KMS-11 (cell line): Measurements from ENCODE around the gene ZBED2.

ENCODE experiments used
- H2AFZ ChIP-seq: fragments of 200-600 bp; sonication (generic); 2 replicates; pipeline ENCODE4 v1.6.1; 2016; ENCODE audit warnings: antibody characterized with exemption, mixed run types, low read depth
- H3K27ac ChIP-seq: fragments of 200-600 bp; sonication (generic); 2 replicates; pipeline ENCODE4 v1.6.1; 2016; ENCODE audit warnings: mild to moderate bottlenecking, mixed run types
- H3K27me3 ChIP-seq: fragments of 200-600 bp; sonication (generic); 2 replicates; pipeline ENCODE4 v1.6.1; 2017; ENCODE audit warnings: mild to moderate bottlenecking, low read depth, mixed run types, moderate library complexity; ENCODE audit not compliant: insufficient read depth
- H3K36me3 ChIP-seq: fragments of 200-600 bp; sonication (generic); 2 replicates; pipeline ENCODE4 v1.6.1; 2017; ENCODE audit warnings: mild to moderate bottlenecking, mixed run types; ENCODE audit not compliant: insufficient read depth
- H3K4me1 ChIP-seq: fragments of 200-600 bp; sonication (generic); 2 replicates; pipeline ENCODE4 v1.6.1; 2016; ENCODE audit warnings: mild to moderate bottlenecking, low read depth, mixed run types; ENCODE audit not compliant: poor library complexity, severe bottlenecking
- H3K4me2 ChIP-seq: fragments of 200-600 bp; sonication (generic); 2 replicates; pipeline ENCODE4 v1.7.0; 2016; ENCODE audit warnings: mild to moderate bottlenecking, mixed run types
- H3K4me3 ChIP-seq: fragments of 200-600 bp; sonication (generic); IDR thresholded peaks from 2 replicates; pipeline ENCODE4 v1.6.1; 2017; ENCODE audit warnings: low read depth, low read length, mixed read lengths; ENCODE audit not compliant: insufficient read depth
- H3K79me2 ChIP-seq: fragments of 200-600 bp; sonication (generic); 2 replicates; pipeline ENCODE4 v1.6.1; 2016; ENCODE audit warnings: low read depth, mixed run types; ENCODE audit not compliant: insufficient read depth
- H3K9ac ChIP-seq: fragments of 200-600 bp; sonication (generic); 2 replicates; pipeline ENCODE4 v1.6.1; 2016; ENCODE audit warnings: mild to moderate bottlenecking, mixed run types
- H4K20me1 ChIP-seq: fragments of 200-600 bp; sonication (generic); 2 replicates; pipeline ENCODE4 v1.6.1; 2016; ENCODE audit warnings: mild to moderate bottlenecking, mixed run types; ENCODE audit not compliant: insufficient read depth
- TF ChIP-seq, protein P1 (sequence below): fragments of 200-600 bp; sonication (generic); conservative IDR thresholded peaks from 2 replicates; pipeline ENCODE4 v1.6.1; 2017; ENCODE audit warnings: low read depth, mild to moderate bottlenecking, antibody characterized with exemption, low read length, moderate library complexity, mixed read lengths

Gene ZBED2

DNA sequence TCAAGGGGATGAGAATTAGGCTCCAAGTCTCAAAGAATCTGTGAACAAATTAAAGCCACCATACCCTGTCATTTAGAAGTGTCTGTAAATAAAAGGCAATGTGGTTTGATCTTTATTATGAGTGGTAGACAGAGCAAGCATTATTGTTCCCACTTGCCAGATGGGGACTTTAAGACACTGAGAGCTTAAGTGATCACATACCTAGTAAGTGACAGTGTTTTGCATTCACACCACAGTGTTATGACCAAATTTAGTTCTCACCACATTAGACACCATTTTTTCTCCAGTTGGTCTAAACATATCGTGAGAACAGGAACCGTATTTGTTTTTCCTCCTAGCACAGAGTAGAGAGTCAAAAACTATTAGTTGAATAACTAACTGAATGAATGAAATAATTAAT is 13.2 kb upstream of the ZBED2 start:
- Histone ChIP-seq H3K4me1 (no peaks in the 10 kb centered on the region), H3K27ac (no peak overlapping the region), H2AFZ (no peak overlapping the region), H3K4me2 (no peak overlapping the region), H3K27me3 (no peaks in the 10 kb centered on the region), H3K36me3 (no peaks in the 10 kb centered on the region), H3K9ac (no peak overlapping the region), H3K4me3 (no peak overlapping the region), H4K20me1 (no peaks in the 10 kb centered on the region), H3K79me2 (no peaks in the 10 kb centered on the region)
- TF ChIP-seq, protein P1, sequence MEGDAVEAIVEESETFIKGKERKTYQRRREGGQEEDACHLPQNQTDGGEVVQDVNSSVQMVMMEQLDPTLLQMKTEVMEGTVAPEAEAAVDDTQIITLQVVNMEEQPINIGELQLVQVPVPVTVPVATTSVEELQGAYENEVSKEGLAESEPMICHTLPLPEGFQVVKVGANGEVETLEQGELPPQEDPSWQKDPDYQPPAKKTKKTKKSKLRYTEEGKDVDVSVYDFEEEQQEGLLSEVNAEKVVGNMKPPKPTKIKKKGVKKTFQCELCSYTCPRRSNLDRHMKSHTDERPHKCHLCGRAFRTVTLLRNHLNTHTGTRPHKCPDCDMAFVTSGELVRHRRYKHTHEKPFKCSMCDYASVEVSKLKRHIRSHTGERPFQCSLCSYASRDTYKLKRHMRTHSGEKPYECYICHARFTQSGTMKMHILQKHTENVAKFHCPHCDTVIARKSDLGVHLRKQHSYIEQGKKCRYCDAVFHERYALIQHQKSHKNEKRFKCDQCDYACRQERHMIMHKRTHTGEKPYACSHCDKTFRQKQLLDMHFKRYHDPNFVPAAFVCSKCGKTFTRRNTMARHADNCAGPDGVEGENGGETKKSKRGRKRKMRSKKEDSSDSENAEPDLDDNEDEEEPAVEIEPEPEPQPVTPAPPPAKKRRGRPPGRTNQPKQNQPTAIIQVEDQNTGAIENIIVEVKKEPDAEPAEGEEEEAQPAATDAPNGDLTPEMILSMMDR = no peak

DNA sequence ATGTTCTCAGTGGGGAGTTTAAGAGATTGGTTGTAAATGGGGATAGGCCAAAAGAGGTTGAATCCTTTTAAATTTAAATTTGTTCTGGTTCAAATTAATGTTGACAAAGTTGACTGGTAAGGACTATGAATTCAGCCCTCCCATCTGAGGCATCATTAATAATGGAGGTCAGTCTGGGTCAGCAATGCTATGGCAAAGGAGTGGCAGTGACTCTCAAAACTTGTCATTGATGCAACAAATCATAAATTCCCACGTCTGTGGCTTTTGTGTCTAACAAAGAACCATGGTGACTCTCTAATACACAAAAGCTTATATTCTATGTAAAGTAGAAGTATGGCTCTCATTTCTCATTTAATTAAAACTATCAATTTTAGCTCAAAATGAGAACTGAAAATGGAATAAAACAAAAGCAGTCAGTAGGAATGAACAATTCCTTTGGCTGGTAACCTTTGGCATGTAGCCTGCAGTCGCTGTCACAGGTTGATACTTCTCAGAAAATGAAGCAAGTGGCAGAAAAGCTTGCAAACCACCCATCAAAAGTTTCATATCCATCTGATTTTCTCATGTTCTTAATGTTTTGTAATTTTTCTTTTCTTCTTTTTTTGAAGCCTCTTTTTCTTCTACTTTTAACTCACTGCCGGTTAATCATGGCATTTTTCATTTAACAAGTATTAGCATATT is 12.2 kb upstream of the ZBED2 start:
- Histone ChIP-seq H3K9ac (no peak overlapping the region), H2AFZ (no peak overlapping the region), H3K79me2 (no peaks in the 10 kb centered on the region), H4K20me1 (no peaks in the 10 kb centered on the region), H3K36me3 (no peaks in the 10 kb centered on the region), H3K27me3 (no peaks in the 10 kb centered on the region), H3K27ac (no peak overlapping the region), H3K4me2 (no peak overlapping the region), H3K4me3 (no peak overlapping the region), H3K4me1 (no peaks in the 10 kb centered on the region)
- TF ChIP-seq, protein P1 = no peak

DNA sequence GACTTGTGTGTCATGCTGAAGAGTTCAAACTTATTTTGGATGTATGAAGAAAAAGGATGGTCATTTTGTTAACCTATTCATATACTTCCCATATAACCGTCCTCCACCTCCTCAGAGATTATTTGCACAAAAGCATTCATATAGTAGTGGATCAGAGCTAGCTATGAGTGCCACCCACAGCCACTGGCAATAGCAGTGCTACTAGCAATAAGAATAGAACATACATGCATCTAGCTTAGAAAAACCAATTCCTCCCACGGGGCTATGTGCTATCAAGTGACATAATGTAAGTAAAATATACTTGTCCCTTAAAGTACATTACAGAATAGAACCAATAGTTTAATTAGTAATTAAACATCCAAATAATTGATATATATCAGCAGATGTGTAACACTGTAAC is 10.3 kb upstream of the ZBED2 start:
- Histone ChIP-seq H3K9ac (no peak overlapping the region), H3K4me1 (no peaks in the 10 kb centered on the region), H2AFZ (no peak overlapping the region), H3K4me2 (no peak overlapping the region), H3K4me3 (no peak overlapping the region), H3K79me2 (no peaks in the 10 kb centered on the region), H4K20me1 (no peaks in the 10 kb centered on the region), H3K27ac (no peak overlapping the region), H3K36me3 (no peaks in the 10 kb centered on the region), H3K27me3 (no peaks in the 10 kb centered on the region)
- TF ChIP-seq, protein P1 = no peak

DNA sequence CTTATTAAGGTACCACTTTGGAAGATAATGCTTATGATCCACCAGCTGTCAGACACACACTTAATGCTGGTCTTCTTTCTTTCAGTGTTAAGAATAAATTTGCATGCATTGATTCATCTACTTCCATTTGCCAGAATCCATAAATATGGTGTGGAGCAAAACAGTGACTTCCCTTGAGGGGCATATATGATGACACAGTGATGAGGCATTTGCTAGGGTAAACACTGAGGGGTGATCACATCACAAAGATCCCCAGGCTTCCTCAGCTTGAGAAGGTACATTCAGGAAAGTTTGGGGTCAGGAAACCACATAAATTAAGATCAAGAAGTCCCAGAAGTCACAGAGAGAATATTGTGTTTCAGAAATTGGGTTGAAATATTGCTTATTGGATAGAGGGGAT is 9.9 kb upstream of the ZBED2 start:
- H3K36me3 ChIP-seq = no peaks in the 10 kb centered on the region
- no peak overlapping the region for H3K9ac ChIP-seq
- H3K27me3 ChIP-seq = no peaks in the 10 kb centered on the region
- TF ChIP-seq, protein P1 = no peak
- H3K4me3 ChIP-seq = no peak overlapping the region
- no peak overlapping the region for H3K4me2 ChIP-seq
- H3K4me1 ChIP-seq = no peaks in the 10 kb centered on the region
- no peaks in the 10 kb centered on the region for H3K79me2 ChIP-seq
- no peaks in the 10 kb centered on the region for H4K20me1 ChIP-seq
- no peak overlapping the region for H2AFZ ChIP-seq
- no peak overlapping the region for H3K27ac ChIP-seq
